K562 (cell line): ENCODE results near the gene NRTN. TPM values are rescaled to one million over a fixed set of nuclear protein-coding genes. Genes with fewer than 3 reads are reported as not detected.

ENCODE experiments used
- BACH1 ChIP-seq: fragments of 200-800 bp; sonication (Bioruptor generic); IDR thresholded peaks from 2 replicates; pipeline ENCODE4 v1.6.1; 2016; ENCODE audit warnings: missing genetic modification characterization, missing compliant biosample characterization
- CBX1 ChIP-seq: sonication (generic); IDR thresholded peaks from 2 replicates; pipeline ENCODE4 v1.6.1; 2016; ENCODE audit warnings: antibody characterized with exemption, low read depth, mild to moderate bottlenecking
- CHAMP1 ChIP-seq: fragments of 450-650 bp; IDR thresholded peaks from 2 replicates; pipeline ENCODE4 v1.6.1; 2016; ENCODE audit warnings: mild to moderate bottlenecking
- FOXK1 ChIP-seq: sonication (generic); formaldehyde crosslinking; IDR thresholded peaks from 2 replicates; pipeline ENCODE4 v1.8.0; 2022; ENCODE audit warnings: missing genetic modification reagents, mild to moderate bottlenecking, borderline replicate concordance
- GABPB1 ChIP-seq: sonication (generic); formaldehyde crosslinking; IDR thresholded peaks from 2 replicates; pipeline ENCODE4 v1.8.0; 2022; ENCODE audit warnings: mild to moderate bottlenecking, missing genetic modification reagents
- L3MBTL2 ChIP-seq: fragments of 450-650 bp; IDR thresholded peaks from 2 replicates; pipeline ENCODE4 v1.6.1; 2016; ENCODE audit warnings: mild to moderate bottlenecking, moderate library complexity
- NCOA2 ChIP-seq, 2 experiments: fragments of 450-650 bp; IDR thresholded peaks; 2 replicates each; pipeline ENCODE4 v1.6.1; 2018; ENCODE audit warnings: mild to moderate bottlenecking in 2 of 2, moderate library complexity in 1 of 2; ENCODE audit not compliant: partially characterized antibody in 2 of 2
- PATZ1 ChIP-seq: fragments of 250-450 bp; sonication (Bioruptor Pico); IDR thresholded peaks from 2 replicates; pipeline ENCODE4 v1.5.0; 2020; ENCODE audit warnings: mild to moderate bottlenecking, borderline replicate concordance
- POLR2H ChIP-seq: IDR thresholded peaks from 2 replicates; pipeline ENCODE4 v1.6.1; 2016; ENCODE audit warnings: missing genetic modification characterization, low read depth, mild to moderate bottlenecking, control low read depth, missing compliant biosample characterization, moderate library complexity
- RAD51 ChIP-seq: fragments of 450-650 bp; IDR thresholded peaks from 2 replicates; pipeline ENCODE4 v1.7.1; 2016; ENCODE audit warnings: low read depth, mild to moderate bottlenecking, borderline replicate concordance
- SMC3 ChIP-seq: conservative IDR thresholded peaks from 2 replicates; pipeline ENCODE4 v1.6.1; 2011; ENCODE audit warnings: low read depth, low read length, improper control_type of control experiment; ENCODE audit not compliant: insufficient read depth
- SRSF9 ChIP-seq: fragments of 200-400 bp; formaldehyde crosslinking; IDR thresholded peaks from 2 replicates; pipeline ENCODE4 v1.6.1; 2017; ENCODE audit warnings: low read depth, low read length, borderline replicate concordance
- STAT5B ChIP-seq: fragments of 250-450 bp; sonication (Bioruptor Pico); IDR thresholded peaks from 2 replicates; pipeline ENCODE4 v1.8.0; 2021; ENCODE audit warnings: mild to moderate bottlenecking, inconsistent platforms
- TAF15 ChIP-seq: fragments of 200-400 bp; formaldehyde crosslinking; IDR thresholded peaks from 2 replicates; pipeline ENCODE4 v1.6.1; 2017; ENCODE audit warnings: mild to moderate bottlenecking, low read depth, low read length, moderate library complexity
- TEAD2 ChIP-seq: fragments of 450-650 bp; IDR thresholded peaks from 2 replicates; pipeline ENCODE4 v1.6.1; 2016; ENCODE audit warnings: missing genetic modification characterization, control low read depth, missing compliant biosample characterization
- TOE1 ChIP-seq, 2 experiments: fragments of 450-650 bp in 1 of 2; sonication (generic) in 1 of 2; formaldehyde crosslinking in 1 of 2; IDR thresholded peaks; 2 replicates each; pipeline versions ENCODE4 v1.7.1 to v1.8.0; 2016 to 2022; ENCODE audit warnings: borderline replicate concordance in 2 of 2, mild to moderate bottlenecking in 2 of 2, antibody characterized with exemption in 1 of 2, inconsistent platforms in 1 of 2, low read depth in 1 of 2, missing genetic modification reagents in 1 of 2, moderate library complexity in 1 of 2
- ZBTB26 ChIP-seq: fragments of 450-650 bp; formaldehyde crosslinking; IDR thresholded peaks from 2 replicates; pipeline ENCODE4 v1.4.0; 2022; ENCODE audit warnings: missing genetic modification characterization
- ZC3H8 ChIP-seq: fragments of 450-650 bp; IDR thresholded peaks from 2 replicates; pipeline ENCODE4 v1.6.1; 2017
- ZNF280B ChIP-seq: fragments of 250-450 bp; sonication (Bioruptor Pico); IDR thresholded peaks from 2 replicates; pipeline ENCODE4 v1.5.1; 2021; ENCODE audit warnings: mild to moderate bottlenecking
- ZNF354B ChIP-seq: fragments of 250-450 bp; sonication (Bioruptor Pico); IDR thresholded peaks from 2 replicates; pipeline ENCODE4 v1.4.0; 2020
- ZNF766 ChIP-seq: fragments of 200-800 bp; sonication (Bioruptor generic); conservative IDR thresholded peaks from 2 replicates; pipeline ENCODE4 v1.6.1; 2016; ENCODE audit warnings: missing genetic modification characterization, missing compliant biosample characterization
- polyA plus RNA-seq, 8 experiments: library from polyadenylated mRNA; depleted of rRNA in 4 of 8; stranded (reverse) in 5 of 8; unstranded in 3 of 8; fragments of >200 nt; fragmentation: Nextera tagmentation in 2 of 8; fragmentation: Illumina TruSeq in 1 of 8; extraction: Ambion mirVana in 2 of 8; extraction: Trizol in 1 of 8; gene quantifications; 2 replicates each; pipeline versions ENCODE4 v1.2.1 to v1.2.3, GENCODE V29; 2011 to 2014; ENCODE audit warnings: inconsistent platforms in 1 of 8, missing spikeins in 1 of 8
- total RNA-seq, 7 experiments: library from RNA; depleted of rRNA in 6 of 7; stranded (reverse); fragments of >200 nt in 6 of 7; fragmentation: Illumina TruSeq in 2 of 7; extraction: Trizol in 2 of 7; gene quantifications; 2 replicates each; pipeline versions ENCODE4 v1.2.1 to v1.2.3, GENCODE V29; 2011 to 2021; ENCODE audit warnings: low replicate concordance in 1 of 7

NRTN gene
- total and polyA plus RNA-seq, 9 of the 15 experiments (the other 6 are each of a cell fraction or from before 2014, with no cell fraction given): 0.62 to 8.1 (median 1.6) TPM; not detected in 2

GRCh38 chr19:5805462-5806132 is 730 bp downstream of the NRTN start (continued):
- TF ChIP-seq STAT5B (CRISPR knock-in tag) (no peak), TOE1 (IDR thresholded peaks at IDR 0.05; ENCODE audit: borderline replicate concordance) (peak; percentile 60; the same call in 1 of the 2 replicates), TOE1 (CRISPR knock-in tag; IDR thresholded peaks at IDR 0.05; ENCODE audit: borderline replicate concordance, low read depth) (no peak), BACH1 (tag) (no peak), ZBTB26 (CRISPR knock-in tag) (no peak), L3MBTL2 (peak; percentile 76), SRSF9 (no peak), GABPB1 (CRISPR knock-in tag) (0 out of 2 replicates have a peak, but pooled peaks have one; percentile 11), TAF15 (no peak), PATZ1 (no peak), ZNF354B (CRISPR knock-in tag) (no peak), FOXK1 (CRISPR knock-in tag) (no peak), CBX1 (0 out of 2 replicates have a peak, but pooled peaks have one; percentile 30), CHAMP1 (no peak), ZC3H8 (no peak), TEAD2 (tag) (no peak), SMC3 (peak; percentile 72), RAD51 (no peak), ZNF280B (CRISPR knock-in tag) (no peak), POLR2H (tag) (no peak), ZNF766 (no peak), NCOA2 (IDR thresholded peaks at IDR 0.05; ENCODE audit: partially characterized antibody in 2 of 2) (no peak)
